Measurements from ENCODE around the gene PYROXD2.
A peak's percentile ranks its signal among the peaks of the same experiment; 100 is the strongest.

Gene PYROXD2

DNA sequence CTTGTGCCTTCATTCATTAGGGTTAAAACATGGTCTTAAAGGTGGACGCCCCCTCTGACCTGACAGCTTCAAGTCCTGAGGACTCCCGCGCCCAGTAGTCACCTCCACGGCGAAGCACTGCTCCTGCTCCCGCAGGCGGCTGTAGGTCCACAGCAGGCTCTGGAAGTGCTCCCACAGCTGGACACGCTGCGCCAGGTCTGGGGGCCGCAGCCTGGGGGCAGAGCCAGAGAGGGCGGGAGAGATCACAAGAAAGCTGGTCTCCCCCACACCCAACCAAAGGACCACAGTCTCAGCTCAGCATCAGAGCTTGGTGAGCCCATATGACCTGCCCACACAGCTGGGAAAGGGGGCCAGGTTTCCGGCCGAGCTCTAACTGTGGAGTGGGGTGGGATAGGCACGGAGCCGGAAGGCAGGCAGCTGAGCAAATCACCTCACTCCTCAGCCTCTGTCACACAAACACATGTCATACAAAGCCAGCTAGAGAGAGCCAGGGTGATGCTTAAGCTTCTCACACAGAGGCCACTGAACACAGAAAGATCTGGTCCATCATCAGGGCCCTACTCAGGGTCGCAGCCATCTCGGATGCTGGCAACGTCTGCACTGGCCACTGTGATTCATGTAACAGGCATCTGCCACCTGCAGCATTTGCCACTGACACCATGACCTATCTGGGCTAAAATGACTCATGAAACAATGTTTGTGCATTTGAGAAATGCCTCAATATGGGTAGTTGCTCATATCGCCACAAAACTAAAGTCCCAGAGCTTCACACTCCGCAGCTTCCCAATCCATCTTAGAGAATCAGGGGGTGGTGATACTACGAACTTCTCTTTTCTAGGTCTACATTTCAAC is 19.1 kb upstream of the PYROXD2 start:
- no peak for DNase-seq (ENCODE audit: low spot score)

DNA sequence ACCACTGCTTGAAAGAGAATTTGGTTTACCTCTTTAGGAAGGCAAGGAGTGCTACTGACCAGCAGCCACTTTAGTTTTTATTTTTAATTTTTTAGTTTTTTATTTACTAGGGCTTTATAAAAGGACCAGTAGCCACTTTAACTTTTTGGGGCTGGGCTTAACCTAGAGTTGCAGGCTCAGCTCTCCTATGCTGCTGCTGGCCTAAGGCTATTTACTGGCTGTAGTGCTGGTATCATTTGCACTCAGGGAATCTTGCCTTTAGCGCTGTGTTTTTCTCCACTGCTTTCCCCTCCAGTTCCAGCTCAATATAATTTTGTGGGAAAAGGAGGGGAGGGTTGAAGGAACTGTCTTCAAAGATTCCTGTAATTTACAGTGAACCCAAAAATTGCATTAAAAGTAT is 18.4 kb upstream of the PYROXD2 start:
- DNase-seq (ENCODE audit: low spot score), result no peak

GRCh38 chr10:98432330-98432729 is 17.3 kb upstream of the PYROXD2 start:
- DNase-seq (ENCODE audit: low spot score), result no peak

DNA sequence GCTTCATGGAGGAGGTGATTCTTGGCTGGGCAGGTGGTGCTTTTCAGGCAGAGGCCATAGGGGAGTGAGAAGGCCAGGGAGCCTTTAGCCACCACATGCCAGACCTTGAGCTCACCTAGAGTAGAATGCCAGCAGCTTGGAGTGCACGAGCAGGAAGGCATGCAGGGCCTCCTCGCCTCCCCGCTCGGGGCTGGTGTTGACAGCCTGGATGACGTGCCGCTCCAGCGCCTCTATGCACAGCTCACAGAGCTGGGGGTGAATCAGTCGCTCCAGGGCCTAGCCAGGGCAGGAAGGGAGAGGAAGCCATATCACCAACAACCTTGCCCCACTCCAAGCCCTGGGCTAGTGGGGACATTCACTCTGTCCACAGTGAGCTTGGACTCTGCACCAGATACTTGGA is 16.0 kb upstream of the PYROXD2 start:
- no peak for DNase-seq (ENCODE audit: low spot score)

GRCh38 chr10:98430427-98430826 is 15.4 kb upstream of the PYROXD2 start:
- DNase-seq (ENCODE audit: low spot score), result no peak

DNA sequence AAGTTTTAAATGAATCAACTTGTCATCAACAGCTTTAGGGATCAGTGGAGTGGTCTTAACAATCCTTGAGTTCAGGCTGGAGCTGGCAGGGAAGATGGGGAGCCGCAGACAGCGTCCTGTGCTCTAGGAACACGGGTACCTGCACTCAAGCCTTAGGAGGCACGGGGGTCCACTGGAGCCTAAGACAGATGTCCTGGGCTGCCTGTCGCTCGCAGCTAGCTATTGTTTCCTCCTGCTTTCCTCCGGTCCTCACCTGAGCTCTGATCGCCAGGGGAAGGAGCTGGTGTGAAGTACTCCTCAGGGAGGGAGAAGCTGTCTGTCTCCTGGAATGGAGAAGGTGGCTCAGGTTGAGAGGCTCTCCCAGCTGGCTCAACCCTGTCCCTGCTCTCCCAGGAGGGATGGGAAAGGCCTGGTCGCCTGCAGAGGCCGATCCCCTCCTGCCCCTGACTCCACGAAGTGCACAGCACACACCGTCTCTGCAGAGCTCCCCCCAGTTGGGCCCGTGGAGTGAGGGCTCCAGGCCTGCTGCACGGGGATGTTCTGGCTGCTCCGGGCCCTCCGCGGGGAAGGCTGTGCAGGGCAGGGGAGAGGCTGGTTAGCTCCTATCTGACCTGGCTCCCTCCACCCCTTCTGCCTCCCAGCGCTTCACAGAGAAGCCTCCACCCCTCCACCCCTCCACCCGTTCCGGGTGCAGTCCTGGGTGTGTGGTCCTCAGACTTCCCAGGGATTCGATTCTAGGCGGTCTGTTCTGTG is 14.5 kb upstream of the PYROXD2 start:
- no peak for DNase-seq (ENCODE audit: low spot score)

DNA sequence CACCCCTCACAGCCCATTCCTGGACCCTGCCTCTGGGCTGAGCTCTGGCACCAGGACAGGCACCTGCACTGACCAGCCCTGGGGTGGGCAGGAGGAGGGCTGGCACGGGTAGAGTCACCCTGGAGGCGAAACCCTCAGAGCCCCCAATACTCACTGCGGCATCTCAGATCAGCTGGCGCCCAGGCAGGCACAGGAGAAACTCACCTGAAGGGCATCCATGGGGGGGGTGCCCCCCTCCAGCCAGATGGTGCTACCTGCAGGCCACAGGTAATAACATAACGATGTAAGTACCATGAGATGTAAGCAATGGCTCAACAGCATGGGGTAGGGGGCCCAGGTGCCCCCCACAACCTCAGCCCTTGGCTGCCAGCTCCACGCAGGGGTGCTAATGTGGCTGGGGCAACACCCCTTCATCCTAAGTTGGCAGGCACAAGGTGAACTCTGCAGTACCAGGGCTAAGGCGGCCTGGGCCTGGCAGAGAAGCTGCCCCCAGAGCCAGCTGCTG is 12.1 kb upstream of the PYROXD2 start:
- DNase-seq (ENCODE audit: low spot score), result no peak

- DNase-seq (ENCODE audit: low spot score), result peak; percentile 44
These were observed 10.8 kb upstream of the PYROXD2 start for GRCh38 chr10:98425511-98426352.

GRCh38 chr10:98424295-98425254 is 9.6 kb upstream of the PYROXD2 start:
- DNase-seq (ENCODE audit: low spot score), result no peak

DNA sequence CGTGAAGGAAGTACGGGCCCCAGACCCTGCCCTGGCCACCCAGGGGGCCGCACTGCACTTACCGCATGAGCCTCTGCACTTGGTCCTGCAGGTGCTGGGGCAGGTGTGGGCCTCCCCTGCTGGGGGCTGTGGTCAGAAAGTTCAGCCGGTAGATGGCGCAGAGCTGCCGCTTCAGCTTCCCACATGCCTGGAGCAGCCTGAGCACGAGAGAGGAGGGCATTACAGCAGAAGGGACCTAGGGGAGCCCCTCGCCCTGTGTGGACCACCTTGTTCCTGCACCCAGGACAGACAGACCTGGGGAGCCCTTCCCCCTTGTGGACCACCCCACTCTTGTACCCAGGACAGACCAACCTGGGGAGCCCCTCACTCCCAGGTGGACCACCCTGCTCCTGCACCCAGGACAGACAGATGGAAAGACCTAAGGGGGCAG is 8.7 kb upstream of the PYROXD2 start:
- no peak for DNase-seq (ENCODE audit: low spot score)

DNA sequence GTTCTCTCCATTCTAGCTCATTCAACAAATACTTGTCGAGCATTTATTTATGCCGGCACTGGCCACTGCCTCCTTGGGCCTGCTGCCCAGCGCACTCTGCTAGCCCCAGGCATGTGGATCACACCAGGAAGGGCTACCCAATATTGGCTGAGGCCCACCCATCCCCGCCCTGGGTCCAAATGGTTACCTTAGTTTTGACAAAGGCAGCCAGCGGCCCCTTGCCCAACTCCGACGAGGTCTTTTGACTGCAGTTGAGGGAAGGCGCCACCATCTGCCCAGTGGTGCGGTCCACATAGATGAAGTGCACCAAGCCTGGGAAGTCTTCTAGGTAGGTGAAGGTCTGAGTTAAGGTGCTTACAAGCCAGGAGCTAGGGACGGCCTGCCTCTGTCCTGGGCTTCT is 7.2 kb upstream of the PYROXD2 start:
- no peak for DNase-seq (ENCODE audit: low spot score)

DNA sequence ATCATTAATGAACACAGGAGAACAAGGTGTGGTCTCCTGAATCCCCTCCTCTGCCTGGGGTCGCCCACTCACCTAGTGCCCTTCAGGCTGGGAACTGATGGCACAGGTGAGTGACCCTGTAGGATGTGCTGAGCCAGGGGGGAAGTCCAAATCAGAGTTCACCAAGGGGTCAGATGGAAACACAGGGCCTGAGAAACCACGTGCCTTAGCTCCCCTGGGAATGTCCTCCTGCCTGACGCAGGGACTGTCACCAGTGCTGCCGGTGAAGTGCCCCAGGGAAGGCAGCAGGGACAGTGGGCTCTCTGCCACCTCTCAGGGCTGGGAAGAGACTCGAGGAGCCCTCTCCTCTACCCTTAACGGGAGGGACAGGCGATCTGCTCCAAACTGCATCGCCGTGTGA is 5.8 kb upstream of the PYROXD2 start:
- DNase-seq (ENCODE audit: low spot score), result no peak

GRCh38 chr10:98419469-98420261 is 4.7 kb upstream of the PYROXD2 start:
- no peak for DNase-seq (ENCODE audit: low spot score)

DNA sequence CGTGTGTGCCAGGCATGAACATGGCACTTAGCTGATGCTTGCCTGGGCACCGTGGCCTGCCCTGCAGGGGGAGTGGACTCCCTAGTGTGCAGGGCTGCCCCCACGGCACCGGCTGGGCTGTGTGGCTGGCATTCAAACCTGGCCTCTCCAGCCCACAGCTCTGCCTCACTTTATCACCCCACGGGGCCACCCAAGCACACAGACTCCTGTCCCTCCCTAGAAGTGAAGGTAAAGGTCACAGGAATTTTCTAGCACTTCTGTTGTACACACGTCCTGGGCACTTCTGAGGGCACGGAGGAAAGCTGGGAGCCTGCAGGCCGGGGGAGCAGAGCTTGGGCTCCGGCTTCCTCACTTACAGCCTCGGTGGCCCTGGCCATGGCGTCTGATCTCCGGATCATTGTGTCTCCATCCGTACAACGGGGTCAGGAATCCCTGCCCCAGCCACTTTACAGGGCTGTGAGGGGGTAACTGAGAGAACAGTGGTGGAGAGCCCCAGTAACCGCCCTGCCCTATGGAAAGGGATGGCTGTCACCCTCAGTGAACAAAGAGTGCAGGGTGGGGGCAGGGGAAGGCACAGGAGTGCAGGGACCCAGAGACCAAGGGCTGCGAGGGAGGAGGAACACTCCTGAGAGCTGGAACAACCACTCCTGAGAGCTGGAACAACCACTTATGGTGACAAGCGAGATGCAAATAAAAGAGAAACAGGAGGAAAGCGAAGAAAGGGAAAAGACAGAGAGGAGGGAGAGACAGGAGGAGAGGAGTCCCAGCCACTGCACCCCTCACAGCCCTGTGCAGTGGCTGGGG is 3.9 kb upstream of the PYROXD2 start:
- DNase-seq (ENCODE audit: low spot score), result no peak

GRCh38 chr10:98417973-98418664 is 3.1 kb upstream of the PYROXD2 start:
- DNase-seq (ENCODE audit: low spot score), result no peak

DNA sequence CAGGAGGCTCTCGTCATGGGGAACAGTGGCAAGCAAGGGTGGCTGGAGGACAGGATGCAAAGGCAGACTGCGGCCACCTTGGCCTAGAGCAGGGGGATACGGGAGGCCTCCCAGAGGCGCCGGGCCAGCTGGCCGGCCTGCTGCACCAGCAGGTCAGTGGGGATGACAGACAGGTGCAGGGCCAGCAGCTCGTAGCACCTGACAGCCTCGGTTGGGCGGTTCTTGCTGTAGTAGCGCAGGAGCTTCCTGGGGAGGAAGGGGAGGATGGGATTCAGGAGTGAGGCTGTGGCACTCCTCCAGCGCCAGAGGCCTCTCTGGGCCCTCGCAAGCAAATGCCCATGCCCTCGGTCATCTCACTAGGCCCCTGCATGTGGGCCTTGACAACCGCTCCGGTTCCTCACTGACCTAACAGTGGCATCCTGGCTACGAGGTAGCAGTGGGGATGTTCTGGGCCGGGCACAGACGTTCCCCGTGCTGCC is 2.5 kb upstream of the PYROXD2 start:
- DNase-seq (ENCODE audit: low spot score), result no peak

GRCh38 chr10:98416606-98417388 is 1.8 kb upstream of the PYROXD2 start:
- no peak for DNase-seq (ENCODE audit: low spot score)

DNA sequence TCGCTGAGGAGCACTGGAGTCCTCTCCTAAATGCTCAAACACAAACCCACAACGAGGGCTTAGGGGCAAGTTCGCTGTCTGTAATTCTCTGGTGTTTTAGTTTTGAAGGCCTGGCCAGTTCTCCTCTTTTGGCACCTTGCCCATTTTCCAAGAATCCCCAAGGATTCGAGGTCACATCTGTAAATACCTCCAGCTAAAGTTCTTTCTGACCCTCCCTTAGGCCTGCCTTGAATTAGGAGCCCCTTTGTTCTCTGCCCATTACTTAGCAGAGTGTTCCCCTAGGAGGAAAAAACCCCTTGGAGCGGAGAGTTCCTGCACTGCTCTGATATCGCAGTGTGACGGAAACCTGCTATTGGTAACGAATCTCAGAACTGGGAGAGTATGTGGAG is 743 bp upstream of the PYROXD2 start:
- peak; percentile 17 for DNase-seq (ENCODE audit: low spot score)
